8988T (cell line): ENCODE results near the gene BEAN1.

Experiments used
- DNase-seq: peaks from one replicate; pipeline ENCODE4 v3.0.0; 2011

The BEAN1 gene

DNA sequence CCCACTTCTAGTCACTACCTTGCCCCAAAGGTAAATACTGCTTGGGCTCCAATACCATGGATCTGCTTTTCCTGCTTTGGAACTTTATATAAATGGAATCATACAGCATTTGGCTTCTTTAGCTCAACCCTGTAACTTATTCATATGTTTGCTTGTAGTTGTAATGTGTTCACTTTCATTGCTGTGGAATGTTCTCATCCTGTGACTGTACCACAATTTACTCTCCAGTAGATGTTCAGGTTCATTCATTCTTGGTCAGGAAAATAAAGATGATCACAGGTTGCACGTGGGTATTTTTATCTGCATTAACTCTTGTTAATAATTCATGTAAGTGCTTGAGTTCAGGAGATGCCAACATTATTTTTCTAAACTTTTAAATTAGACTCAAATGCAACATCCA lies 6.7 kb upstream of the BEAN1 start:
- DNase-seq: no peak

DNA sequence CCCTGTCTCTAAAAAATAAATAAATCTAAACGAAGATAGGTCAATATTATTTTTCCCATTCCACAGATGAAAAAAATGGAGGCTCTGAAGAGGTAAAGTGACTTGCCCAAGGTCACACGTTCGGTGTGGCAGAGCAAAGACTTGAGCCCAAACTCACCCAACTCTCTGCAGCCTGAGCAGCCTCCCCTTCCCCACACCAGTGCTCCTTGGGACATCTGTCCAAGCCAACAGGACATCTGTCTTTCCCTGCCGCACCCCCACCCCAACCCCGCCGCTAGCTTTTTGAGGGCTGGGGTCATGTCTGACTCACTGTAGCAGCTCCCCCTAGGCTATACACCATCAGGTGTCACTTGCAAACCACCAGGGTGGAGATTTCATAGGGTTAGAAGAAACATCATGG lies 5.2 kb upstream of the BEAN1 start:
- no peak for DNase-seq

DNA sequence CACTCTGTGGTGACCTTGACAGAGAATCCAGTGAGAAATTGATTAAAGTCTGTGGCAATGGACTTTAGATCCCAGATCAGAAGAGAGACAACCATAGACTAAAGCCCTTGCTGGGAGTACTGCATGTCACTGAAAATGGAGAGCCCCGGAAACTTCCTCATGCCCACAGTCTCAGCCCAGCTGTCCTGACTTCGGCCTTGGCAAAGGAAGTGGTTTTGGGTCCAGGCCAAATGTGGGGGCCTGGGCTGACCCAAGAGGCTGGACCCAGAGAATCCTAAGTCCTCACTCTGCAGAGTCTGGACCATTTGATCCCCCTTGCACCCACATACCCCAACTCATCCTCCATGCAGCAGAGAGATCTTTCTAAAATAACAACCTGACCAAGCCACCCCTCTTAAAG lies 4.7 kb upstream of the BEAN1 start:
- DNase-seq: no peak

DNA sequence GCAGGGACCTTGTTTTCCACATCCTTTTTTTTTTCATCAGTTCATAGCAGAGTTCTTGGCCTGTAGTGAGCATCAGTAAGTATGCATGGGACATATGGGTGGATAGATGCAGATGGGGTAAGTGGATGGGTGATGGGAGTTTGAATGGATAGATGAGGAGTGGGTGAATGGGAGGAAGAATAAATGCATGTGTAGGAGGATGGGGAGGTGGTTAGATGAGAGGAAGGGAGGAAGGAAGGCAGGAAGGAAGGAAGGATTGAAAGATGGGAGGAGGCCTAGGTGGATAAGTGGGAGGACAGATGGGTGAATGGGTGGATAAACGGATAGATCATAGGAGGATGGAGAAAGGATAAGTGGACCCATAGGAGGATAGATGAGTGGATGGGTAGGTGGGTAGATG lies 3.9 kb upstream of the BEAN1 start:
- DNase-seq: no peak

DNA sequence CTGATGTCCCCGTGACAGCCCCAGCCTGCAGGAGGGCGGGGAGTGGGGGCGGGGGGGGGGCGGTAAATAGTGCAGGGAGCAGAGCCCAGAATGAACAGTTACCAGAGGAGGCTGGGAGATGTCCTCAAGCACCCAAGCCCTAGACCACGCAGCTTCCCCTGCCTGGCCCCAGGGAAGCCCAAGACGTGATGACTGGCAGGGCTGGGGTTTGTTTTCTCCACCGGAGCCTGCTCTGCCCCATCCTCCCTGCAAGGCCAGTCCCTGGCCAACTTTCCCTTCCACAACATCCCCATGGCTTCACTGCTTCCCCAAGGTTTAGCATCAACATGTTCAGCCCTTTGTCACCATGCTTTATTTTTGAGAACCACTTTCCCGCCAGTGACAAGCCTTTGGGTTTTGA lies 1.4 kb upstream of the BEAN1 start:
- DNase-seq: no peak

DNA sequence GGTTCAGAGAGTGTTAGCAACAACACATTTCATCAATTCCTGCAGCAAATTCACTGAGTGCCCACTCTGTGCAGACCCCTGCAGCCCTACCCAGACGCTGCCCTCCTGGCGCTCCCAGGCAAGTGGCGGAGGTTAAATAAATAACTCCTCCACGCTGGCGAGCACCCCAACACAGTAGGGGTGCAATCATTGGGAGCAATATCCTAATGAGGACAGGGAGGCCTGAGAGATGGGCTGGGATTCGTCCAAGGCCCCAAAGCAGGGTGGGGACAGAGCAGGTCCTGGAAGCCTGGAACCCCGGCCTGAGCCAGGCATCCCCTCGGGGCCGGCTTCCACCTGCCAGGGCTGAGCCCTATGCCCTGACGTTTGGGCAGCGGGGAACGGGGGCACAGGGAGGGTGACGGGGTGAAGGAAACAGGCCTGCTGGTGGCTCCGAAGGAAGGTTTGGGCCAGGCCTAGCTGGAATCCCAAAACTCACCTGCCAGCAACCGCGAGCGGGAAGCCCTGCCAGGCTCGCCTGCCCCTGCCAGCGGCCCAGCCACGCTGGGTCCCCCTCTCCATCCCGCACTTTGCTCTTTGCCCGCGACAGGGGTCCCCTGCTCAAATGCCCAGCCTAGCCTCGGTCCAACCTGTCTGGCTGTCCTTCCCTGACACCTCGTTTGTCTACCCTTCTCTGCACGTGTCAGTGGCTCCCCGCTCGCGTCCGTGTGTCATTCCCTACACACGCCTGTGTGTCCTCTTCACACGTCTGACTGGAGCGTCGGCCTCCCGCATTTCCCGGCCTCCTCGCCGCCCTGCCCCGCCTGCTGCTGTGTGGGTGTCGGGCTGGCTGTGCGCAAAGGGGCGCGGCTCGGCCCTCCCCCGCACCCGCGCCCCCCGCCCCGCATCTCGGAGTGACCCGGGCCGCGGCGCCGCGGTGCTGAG lies 721 bp upstream of the BEAN1 start:
- DNase-seq: no peak

DNA sequence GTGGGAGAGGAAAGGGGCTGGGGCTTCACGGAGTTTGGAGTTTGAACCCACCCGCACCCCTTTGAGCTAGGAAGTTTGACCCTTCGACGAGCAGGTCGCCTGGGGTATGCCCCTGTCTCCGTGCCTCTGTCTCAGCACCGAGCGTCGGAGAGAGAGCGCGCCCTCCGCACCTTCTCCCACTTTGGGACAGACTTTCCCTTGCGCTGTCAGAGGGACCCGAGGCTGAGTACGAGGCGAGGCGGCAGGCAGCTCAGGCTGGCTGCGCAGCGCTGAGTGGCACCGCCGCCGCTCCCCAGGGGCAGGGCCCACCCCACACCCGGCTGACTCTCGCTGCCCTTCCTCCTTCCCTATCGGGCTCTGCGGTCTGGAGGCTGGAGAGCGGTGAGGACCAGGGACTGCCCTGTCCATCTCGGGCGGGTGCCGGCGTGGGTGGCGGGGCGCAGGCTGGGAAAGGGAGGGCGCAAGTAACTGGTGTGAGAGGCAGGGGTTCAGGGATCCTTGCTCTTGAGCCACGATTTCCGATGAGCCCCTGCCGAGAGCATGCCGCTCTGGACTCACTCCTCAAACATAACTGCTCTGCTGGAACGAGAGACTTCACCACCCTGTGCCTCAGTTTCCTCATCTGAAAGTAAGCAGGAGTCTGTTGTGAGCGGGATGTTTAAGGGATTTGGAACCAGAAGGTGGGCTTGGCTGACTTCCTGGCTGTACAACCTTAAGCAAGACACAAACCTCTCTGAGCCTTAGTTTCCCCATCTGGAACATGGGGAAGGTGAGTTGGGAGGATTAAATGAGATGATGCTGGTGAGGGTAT lies 981 bp downstream of the BEAN1 start:
- no peak for DNase-seq

DNA sequence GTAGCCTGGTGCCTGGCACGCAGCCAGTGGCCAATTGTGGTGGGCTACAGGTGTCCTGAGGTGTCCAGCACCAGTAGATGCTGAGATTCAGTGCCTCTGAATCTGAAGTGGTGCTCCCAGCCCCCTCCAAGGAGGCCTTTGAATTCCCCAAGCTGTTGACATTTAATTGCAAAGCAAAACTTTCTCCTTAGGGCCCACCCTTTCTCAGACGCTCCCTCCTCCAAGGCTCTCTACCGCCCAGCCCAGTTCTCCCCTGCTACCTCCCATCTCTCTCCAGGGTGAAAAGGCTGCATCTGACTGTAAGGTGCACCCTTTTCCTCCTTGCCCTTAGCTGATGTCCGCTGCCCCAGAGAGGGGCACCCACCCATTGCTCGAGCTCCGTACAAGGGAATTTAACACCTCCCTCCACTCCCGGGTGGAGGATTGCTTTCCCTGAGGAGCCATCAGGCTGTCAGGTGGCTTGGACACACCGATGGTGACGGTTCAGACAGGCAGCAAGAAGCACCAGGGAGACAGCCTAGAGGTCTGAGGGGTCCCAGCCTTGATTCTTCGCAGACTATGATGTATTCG lies 1.7 kb downstream of the BEAN1 start:
- DNase-seq: no peak

DNA sequence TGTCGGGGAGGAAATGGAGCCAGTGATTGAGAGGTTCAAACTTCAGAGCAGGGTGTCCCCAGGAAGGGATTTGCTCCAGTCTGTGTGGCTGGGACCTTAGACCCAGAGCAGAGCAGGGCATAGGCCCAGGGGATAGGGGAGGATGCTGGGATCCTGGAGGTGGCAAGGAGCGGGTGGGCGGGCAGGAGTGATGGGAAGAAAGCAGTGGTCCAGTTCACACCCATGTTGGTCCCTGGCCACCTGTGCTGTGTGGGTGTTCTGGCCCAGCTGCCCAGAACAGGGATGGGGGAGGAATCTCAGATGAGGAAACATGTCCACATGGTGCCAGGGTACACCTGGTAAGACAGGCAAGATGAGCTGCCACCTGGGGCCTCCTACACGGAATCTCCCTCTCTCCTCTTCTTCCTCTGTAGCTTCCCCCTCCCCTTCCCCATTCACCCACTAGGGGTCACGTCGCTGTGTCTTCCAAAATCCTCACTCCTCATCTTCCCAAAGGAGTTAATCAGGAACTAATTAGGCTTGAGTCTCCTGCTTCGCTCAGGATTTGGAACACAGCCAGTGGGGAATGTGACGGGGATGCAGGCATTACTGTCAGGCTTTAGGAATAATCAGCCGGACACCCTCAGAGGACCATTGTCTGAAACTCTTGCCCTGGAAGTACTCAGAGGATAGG lies 2.3 kb downstream of the BEAN1 start:
- peak; percentile 57 for DNase-seq

DNA sequence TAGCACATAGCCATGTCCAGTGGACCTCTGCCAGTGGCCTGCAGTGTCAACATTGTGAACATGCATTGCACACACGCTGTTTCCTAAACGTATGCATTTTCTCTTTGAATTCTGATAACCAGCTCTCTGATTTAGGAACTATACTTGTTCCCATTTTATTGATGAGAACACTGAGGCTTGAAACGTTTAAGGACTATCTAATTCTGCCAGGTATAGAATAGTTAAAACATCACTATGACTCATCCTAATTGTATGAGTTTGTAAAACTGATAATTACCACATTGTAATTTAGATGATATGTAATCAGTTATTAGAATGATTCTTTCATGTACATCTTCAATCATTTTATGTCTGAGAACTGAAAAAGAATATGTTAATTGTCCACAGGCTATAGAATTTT lies 3.1 kb downstream of the BEAN1 start:
- DNase-seq: no peak

DNA sequence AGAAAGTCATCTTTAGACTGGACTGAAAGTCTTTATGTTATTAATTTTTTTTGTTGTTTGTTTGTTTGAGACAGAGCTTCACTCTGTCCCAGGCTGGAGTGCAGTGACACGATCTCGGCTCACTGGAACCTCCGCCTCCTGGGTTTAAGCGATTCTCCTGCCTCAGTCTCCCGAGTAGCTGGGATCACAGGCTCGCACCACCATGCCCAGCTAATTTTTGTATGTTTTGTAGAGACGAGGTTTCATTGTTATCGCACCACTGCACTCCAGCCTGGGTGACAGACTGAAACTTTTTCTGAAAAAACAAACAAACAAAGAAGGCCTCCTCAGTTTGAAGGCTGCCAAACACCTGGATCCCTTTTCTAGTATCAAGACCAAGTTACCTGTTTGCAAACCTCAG lies 4.7 kb downstream of the BEAN1 start:
- DNase-seq: no peak

DNA sequence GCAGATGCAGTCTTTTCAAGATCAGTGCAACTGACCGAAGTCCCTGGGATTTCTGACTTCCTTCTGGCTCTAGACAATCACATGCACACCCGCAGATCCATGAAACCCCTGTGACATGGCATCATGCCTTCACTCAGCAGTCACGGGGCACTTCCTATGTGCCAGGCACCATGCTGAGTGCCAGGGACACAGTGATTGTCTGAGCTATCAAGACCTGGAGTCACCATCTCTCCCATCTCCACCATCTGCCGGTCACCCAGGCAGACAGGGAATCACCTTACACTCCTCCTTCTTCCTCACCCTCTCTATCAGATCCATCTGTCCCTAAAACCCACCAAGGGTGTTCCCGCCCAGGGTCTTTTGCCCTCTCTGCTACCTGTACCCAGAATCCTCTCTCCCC lies 5.3 kb downstream of the BEAN1 start:
- DNase-seq: no peak

DNA sequence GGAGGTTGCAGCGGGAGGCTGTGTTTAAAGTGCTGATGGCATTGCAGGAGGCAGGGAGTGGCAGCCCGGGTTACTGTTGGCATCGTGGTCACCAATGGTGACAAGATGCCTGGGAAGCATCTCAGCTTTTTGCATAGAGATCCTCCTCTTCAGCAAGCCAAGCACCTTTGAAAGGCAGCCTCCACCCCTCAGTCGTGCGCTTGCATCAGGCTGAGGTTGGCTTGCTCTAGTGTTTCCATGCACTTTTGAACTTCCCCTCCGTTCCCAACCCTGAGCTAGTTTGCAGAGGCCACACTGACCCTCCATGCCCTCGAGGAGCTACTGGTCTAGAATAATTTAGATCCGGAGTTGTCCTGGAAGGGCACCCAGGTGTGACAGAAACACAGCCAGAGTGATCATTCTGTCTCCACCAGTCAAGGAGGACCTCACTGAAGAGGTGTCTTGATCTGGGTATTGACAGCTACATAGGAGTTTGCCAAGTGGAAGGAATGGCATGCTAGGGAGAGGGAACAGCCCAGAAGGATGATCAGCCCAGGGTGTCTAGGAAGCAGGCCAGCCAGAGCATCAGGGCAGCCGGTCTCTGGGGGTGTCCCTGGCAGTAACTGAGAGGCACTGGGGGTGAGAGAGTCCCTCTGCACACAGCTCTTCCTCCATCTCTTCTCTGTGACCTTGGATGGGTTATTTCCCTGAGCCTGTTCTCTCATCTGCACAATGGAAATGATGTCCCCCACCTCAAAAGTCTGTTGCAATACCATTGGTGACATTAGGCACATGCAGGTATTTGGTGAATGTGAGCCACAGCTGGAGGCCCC lies 7.7 kb downstream of the BEAN1 start:
- DNase-seq: no peak

DNA sequence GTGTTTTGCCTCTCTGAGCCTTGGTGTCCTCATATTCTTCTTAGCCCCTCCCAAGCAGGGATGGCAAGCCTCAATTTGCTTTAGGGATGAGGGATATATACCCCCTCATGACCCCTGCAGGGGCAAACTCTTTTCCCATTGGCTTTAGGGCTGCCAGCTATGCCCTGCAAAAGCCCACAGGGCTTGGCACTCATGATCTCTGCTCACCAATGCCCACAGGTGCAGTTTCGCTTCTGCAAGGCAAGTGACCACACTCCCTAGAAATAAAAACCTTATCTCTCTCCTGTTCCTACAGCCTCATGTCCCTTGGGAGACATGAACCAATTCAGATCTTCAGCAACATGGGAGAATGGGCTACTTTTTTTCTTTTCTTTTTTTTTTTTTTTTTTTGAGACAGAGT lies 8.8 kb downstream of the BEAN1 start:
- no peak for DNase-seq

DNA sequence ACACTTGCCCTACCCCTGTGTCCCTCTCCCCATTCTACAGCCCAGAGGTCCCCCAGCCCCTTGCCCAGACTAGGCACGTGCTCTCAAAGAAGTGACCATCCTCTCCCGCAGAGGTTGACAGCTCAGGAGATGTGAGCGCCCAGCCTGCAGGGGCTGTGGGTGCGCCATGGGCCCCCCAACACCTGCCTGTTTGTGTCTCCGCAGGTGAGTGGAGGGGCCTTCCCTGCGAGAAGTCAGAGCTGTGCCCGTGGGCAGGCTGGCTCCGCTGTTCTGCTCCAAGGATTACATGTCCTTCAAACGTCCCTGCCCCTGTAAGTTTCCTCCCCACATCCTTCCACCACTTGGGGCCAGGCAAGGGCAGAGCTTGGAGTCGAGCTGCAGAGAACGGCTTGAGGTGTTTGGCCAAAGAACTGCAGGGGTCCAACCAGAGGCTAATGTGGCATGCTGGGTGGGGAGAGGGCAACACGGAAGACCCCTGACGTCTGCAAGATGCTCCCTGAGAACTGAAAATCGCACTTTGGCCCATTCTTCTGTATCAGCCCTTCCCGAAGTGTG lies 10.4 kb downstream of the BEAN1 start:
- DNase-seq: no peak

DNA sequence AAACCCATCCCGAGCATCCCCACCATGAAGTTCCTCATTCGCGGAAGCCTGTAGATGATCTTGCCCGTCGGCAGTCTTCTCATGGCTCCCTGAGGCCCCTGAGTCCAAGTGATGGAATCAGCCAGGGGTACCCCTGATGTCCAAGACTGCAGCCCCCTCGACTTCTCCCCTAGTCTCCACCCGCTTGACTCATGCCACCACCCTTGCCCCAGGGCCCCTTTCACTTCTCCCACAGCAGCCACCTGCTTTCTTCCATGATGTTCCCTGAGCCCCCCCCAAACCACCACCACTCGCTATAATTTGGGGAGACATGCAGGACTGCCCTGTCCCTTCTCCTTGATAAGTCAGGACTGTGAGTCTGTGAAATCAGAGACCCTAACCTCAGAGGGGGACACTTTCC lies 11.4 kb downstream of the BEAN1 start:
- DNase-seq: no peak

DNA sequence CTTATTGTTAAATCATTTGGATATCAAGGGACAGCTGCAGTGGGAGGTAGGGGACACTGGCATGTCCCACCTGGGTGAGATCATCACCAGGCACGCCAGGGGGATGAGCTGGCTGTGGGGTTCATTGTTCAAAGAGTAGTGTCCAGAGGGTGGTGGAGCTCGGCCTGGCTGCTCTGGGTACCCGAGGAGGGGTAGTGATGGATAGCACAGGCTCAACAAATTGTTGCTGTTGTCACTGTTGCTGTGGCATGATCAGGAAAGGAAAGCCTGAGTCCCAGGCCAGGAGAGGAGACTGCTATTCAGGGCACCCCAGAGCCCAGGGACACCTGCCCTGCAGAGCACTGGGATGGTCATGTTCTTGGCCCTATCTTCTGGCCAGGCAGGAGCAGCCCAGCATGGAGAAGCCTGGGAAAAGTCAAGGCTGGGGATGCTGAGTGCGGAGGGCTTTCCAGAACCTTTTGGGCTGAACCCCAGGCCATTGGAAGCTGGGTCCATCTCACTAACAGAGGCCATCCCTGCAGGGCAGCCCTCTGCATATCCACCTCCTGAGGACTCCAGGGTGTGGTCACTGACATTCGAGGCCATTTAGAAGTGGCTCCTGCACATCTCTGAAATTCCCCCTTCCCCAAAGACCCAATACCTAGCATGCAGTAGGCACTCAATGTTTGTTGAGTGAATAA lies 12.1 kb downstream of the BEAN1 start:
- DNase-seq: no peak

DNA sequence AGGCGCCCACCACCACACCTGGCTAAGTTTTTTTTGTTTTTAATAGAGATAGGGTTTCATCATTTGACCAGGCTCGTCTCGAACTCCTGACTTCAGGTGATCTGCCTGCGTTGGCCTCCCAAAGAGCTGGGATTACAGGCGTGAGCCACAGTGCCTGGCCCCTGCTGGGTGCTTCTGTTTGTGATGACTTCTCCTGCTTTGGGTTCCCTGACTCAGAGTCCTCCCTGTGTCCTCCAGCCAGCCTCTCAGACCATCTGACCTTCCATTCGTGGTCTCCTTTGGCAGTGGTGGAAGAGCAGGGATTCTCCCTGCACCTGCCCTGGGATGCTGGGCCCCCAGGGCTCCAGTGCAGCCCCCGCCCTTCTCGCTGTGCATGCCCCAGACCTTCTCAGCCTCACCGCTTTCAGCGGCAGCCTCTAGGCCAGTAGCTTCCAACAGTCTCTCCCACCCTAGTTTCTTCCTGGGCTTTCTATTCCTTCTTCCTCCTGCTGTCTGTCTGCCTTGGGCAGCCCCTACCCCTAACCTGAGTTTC lies 13.2 kb downstream of the BEAN1 start:
- no peak for DNase-seq

DNA sequence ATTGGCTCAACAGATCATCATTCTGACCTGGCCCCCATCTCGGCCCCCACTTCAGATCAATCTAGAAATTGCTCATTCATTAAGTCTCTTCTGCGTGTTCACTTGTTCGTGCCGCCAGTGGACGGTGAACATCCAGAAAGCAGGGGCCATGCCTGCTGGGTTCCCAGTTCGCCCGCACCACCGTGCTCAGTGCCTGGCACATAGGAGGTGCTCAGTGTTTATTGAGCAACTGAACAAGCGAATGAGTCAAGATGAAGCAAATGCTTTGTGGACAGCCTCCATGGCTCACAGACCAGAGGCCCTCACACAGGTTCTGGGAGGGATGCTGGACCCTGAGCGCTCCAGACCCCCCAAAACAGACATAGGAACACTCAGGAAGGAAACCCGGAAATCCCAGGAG lies 13.9 kb downstream of the BEAN1 start:
- DNase-seq: no peak

DNA sequence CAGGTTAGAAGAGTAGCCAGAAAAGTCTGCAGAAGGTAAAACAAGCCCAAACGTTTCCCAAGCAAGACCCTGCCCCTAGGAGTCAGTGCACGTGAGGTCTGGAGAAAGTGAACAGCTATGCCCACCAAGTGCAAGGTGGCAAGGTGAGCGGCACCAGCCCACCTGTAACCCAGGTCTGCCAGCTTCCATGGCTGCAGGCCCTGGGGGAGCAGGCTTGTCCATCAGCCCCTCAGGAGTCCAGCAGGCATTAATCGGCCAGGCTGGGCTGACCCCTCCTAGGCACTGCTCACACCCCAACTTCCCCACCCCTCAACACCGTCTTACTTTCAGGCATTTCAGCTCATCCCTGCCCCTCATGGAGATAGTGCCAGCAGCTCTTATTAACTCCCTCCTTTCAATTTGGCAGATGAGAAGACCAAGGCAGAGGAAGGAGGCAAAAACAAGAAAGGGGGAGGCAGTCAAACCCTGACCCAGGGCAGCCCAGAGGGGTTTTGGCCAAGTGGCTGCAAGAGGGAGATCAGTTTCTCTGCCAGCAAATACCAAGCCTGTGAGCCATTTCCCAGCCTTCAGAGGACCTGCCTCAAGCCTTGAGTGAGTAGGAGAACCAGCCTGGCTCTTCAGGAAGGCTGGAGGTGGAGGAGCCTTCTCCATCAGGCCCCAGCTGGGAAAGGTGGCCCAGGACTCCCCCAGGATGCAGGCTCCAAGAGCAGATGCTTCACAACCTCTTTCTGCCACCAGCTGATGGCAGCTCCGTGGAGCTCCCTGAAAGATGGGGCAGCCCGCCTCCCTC lies 14.7 kb downstream of the BEAN1 start:
- no peak for DNase-seq
